DOHH2 (cell line): Measurements from ENCODE around the gene TMEFF2.

Source experiments
- H3F3A ChIP-seq: fragments of 200-600 bp; sonication (generic), shearing (Covaris generic); 2 replicates; pipeline ENCODE4 v1.6.0; 2016; ENCODE audit warnings: antibody characterized with exemption, mild to moderate bottlenecking; ENCODE audit not compliant: control insufficient read depth, insufficient read depth
- H3K27ac ChIP-seq: fragments of 200-600 bp; sonication (generic); 2 replicates; pipeline ENCODE4 v1.5.1; 2014; ENCODE audit warnings: low read depth, mild to moderate bottlenecking, low read length, moderate library complexity
- H3K27me3 ChIP-seq: fragments of 200-600 bp; sonication (generic); 2 replicates; pipeline ENCODE4 v1.6.1; 2014; ENCODE audit warnings: mild to moderate bottlenecking, low read length, mixed read lengths; ENCODE audit not compliant: control insufficient read depth
- H3K36me3 ChIP-seq: fragments of 200-600 bp; sonication (generic); 2 replicates; pipeline ENCODE4 v1.6.1; 2014; ENCODE audit warnings: mild to moderate bottlenecking, low read length, moderate library complexity, mixed read lengths; ENCODE audit not compliant: control insufficient read depth
- H3K4me1 ChIP-seq: fragments of 200-600 bp; sonication (generic); 2 replicates; pipeline ENCODE4 v1.6.1; 2014; ENCODE audit warnings: mild to moderate bottlenecking, low read length, mixed read lengths; ENCODE audit not compliant: control insufficient read depth
- H3K4me2 ChIP-seq: fragments of 200-600 bp; sonication (generic); 2 replicates; pipeline ENCODE4 v1.6.0; 2014; ENCODE audit warnings: mild to moderate bottlenecking, low read length, moderate library complexity
- H3K4me3 ChIP-seq: fragments of 200-600 bp; sonication (generic); 2 replicates; pipeline ENCODE4 v1.5.1; 2014; ENCODE audit warnings: mild to moderate bottlenecking, low read length, mixed read lengths
- H3K79me2 ChIP-seq: fragments of 200-600 bp; sonication (generic); 2 replicates; pipeline ENCODE4 v1.6.1; 2014; ENCODE audit warnings: mild to moderate bottlenecking, low read length, mixed read lengths; ENCODE audit not compliant: control insufficient read depth
- H3K9me2 ChIP-seq: fragments of 200-600 bp; sonication (generic); replicated peaks from 2 replicates; pipeline ENCODE4 v1.6.1; 2014; ENCODE audit warnings: mild to moderate bottlenecking, low read length, mixed read lengths; ENCODE audit not compliant: control insufficient read depth
- H3K9me3 ChIP-seq: fragments of 200-600 bp; sonication (generic); 2 replicates; pipeline ENCODE4 v1.6.1; 2014; ENCODE audit warnings: antibody characterized with exemption, low read length, mixed read lengths; ENCODE audit not compliant: control insufficient read depth, insufficient read depth
- H4K20me1 ChIP-seq: fragments of 200-600 bp; sonication (generic); 2 replicates; pipeline ENCODE4 v1.6.0; 2014; ENCODE audit warnings: low read depth, mild to moderate bottlenecking, antibody characterized with exemption, low read length, moderate library complexity; ENCODE audit not compliant: control insufficient read depth, insufficient read depth
- EZH2phosphoT487 ChIP-seq: fragments of 200-600 bp; sonication (generic); IDR thresholded peaks from 2 replicates; pipeline ENCODE4 v1.6.1; 2017; ENCODE audit warnings: borderline replicate concordance, mild to moderate bottlenecking, antibody characterized with exemption, low read length, moderate library complexity, mixed read lengths
- TF ChIP-seq, protein P1 (sequence below): fragments of 200-600 bp; sonication (generic); IDR thresholded peaks from one replicate; pipeline ENCODE4 v1.5.1; 2014; ENCODE audit warnings: antibody characterized with exemption, mild to moderate bottlenecking, low read depth, low read length; ENCODE audit not compliant: poor library complexity, severe bottlenecking

The TMEFF2 gene

DNA sequence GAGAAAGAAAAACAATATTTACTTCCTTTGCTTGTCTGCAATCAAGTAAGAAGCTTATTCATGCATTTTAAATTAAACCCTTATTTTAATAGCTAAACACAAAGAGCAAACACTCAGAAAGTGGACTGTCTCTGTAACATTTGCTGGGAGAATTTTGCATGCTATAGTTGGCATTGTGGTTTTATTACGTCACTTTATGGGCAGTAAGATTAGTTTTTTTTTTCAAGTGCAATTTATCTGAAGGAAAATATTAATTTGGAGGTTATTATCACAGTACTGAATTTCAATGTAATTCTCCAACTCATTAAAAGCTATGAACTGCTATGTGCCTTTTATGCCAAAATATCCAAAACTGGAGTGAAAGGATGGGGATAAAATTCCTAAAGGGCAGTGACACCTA lies 103.3 kb downstream of the TMEFF2 start:
- no peaks in the 10 kb centered on the region for H3K27me3 ChIP-seq
- no peak for TF ChIP-seq EZH2phosphoT487
- TF ChIP-seq, protein P1, sequence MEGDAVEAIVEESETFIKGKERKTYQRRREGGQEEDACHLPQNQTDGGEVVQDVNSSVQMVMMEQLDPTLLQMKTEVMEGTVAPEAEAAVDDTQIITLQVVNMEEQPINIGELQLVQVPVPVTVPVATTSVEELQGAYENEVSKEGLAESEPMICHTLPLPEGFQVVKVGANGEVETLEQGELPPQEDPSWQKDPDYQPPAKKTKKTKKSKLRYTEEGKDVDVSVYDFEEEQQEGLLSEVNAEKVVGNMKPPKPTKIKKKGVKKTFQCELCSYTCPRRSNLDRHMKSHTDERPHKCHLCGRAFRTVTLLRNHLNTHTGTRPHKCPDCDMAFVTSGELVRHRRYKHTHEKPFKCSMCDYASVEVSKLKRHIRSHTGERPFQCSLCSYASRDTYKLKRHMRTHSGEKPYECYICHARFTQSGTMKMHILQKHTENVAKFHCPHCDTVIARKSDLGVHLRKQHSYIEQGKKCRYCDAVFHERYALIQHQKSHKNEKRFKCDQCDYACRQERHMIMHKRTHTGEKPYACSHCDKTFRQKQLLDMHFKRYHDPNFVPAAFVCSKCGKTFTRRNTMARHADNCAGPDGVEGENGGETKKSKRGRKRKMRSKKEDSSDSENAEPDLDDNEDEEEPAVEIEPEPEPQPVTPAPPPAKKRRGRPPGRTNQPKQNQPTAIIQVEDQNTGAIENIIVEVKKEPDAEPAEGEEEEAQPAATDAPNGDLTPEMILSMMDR: no peak
- H3K4me2 ChIP-seq: no peak overlapping the region
- H3K9me2 ChIP-seq: no peaks in the 10 kb centered on the region
- H3F3A ChIP-seq: no peaks in the 10 kb centered on the region
- H3K79me2 ChIP-seq: no peaks in the 10 kb centered on the region
- no peaks in the 10 kb centered on the region for H3K36me3 ChIP-seq
- H4K20me1 ChIP-seq: no peaks in the 10 kb centered on the region
- no peak overlapping the region for H3K27ac ChIP-seq
- H3K4me3 ChIP-seq: no peak overlapping the region
- H3K4me1 ChIP-seq: no peaks in the 10 kb centered on the region
- no peaks in the 10 kb centered on the region for H3K9me3 ChIP-seq

DNA sequence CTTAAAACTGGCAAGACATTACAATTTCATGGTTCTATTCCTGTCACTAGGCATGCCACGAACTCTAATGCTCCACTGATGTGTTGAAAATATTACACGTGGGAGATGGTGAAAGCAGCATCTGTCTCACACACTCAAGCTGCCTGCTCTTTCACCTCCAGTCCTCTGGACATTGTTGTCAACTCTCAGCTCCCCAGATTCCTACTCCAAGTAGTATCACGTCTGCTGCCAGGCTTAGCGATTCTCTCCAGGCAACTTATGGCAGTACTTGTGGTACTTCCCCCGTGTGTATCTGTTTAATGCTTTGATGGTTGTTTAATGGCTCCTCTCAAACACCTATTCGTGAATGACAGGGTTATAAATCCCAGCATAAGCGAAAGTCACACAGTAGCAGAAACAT lies 103.8 kb downstream of the TMEFF2 start:
- Histone ChIP-seq H4K20me1 (no peaks in the 10 kb centered on the region), H3K4me1 (no peaks in the 10 kb centered on the region), H3K9me2 (no peaks in the 10 kb centered on the region), H3K9me3 (no peaks in the 10 kb centered on the region), H3K4me2 (no peak overlapping the region), H3K27me3 (no peaks in the 10 kb centered on the region), H3K79me2 (no peaks in the 10 kb centered on the region), H3K27ac (no peak overlapping the region), H3F3A (no peaks in the 10 kb centered on the region), H3K4me3 (no peak overlapping the region), H3K36me3 (no peaks in the 10 kb centered on the region)
- no peak for TF ChIP-seq EZH2phosphoT487
- TF ChIP-seq, protein P1: no peak

DNA sequence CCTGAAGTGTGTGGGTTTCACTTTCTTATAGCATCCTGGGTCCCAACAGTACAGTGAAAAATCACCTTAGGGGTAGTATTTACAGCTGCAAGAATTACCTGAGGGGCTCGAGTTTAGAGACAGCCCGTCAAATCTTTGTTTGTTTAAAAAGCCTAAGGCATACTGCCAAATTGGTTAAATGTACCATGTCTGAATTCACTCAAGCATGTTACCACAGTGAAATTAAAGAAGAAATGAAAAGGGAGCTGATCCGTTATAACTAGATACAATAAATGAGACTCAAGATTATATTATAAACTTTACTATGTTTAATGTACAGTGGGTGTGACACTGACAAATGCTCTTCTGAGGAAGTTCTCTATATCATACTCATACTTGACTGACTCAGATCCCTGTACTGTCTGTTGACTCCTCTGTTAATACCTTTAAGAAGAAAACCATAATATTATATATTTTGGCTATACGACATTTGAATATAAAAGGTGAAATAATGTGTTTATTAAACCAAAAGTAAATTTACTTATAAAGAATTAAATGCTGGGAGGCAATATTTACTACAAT lies 107.3 kb downstream of the TMEFF2 start:
- Histone ChIP-seq H3K27me3 (no peaks in the 10 kb centered on the region), H3K9me2 (no peaks in the 10 kb centered on the region), H3K4me3 (no peak overlapping the region), H3K79me2 (no peaks in the 10 kb centered on the region), H3F3A (no peaks in the 10 kb centered on the region), H3K4me1 (no peaks in the 10 kb centered on the region), H4K20me1 (no peaks in the 10 kb centered on the region), H3K27ac (no peak overlapping the region), H3K36me3 (no peaks in the 10 kb centered on the region), H3K9me3 (no peaks in the 10 kb centered on the region), H3K4me2 (no peak overlapping the region)
- TF ChIP-seq EZH2phosphoT487: no peak
- TF ChIP-seq, protein P1: no peak
